Lung (tissue), 12 donors: ENCODE data around the gene PODXL2. TPM values are rescaled to one million over a fixed set of nuclear protein-coding genes. Genes with fewer than 3 reads are reported as not detected.

Experiments used
- ATAC-seq: fragments of 200-7000 bp; cut with Tn5 transposase; one replicate; pipeline ENCODE4 v1.9.1; 2020; ENCODE audit warnings: moderate number of reproducible peaks; ENCODE audit not compliant: insufficient read depth, low FRiP score
- DNase-seq, 3 donors: peaks; one replicate each; pipeline ENCODE4 v3.0.0-alpha.2; 2013 to 2017
- H3K27ac ChIP-seq, 2 donors: one replicate each; pipeline ENCODE4 v1.5.1; 2013; ENCODE audit warnings: mild to moderate bottlenecking in 2 of 2, moderate library complexity in 2 of 2, control low read depth in 1 of 2, inconsistent platforms in 1 of 2, low read depth in 1 of 2, low read length in 1 of 2
- H3K27me3 ChIP-seq, 3 donors: one replicate each; pipeline ENCODE4 v1.5.1; 2013; ENCODE audit warnings: low read length in 2 of 3; ENCODE audit not compliant: control insufficient read depth in 3 of 3, insufficient read depth in 3 of 3
- H3K36me3 ChIP-seq, 4 donors: one replicate each; pipeline ENCODE4 v1.5.1; 2013; ENCODE audit warnings: low read length in 4 of 4, mild to moderate bottlenecking in 1 of 4, moderate library complexity in 1 of 4; ENCODE audit not compliant: control insufficient read depth in 4 of 4, insufficient read depth in 4 of 4
- H3K4me1 ChIP-seq, 5 donors: one replicate each; pipeline ENCODE4 v1.5.1; 2013; ENCODE audit warnings: low read length in 5 of 5, mild to moderate bottlenecking in 2 of 5, moderate library complexity in 1 of 5; ENCODE audit not compliant: control insufficient read depth in 5 of 5, insufficient read depth in 5 of 5
- H3K4me3 ChIP-seq: one replicate; pipeline ENCODE4 v1.5.1; 2013; ENCODE audit warnings: mild to moderate bottlenecking, control low read depth, moderate library complexity
- H3K9ac ChIP-seq, 2 donors: one replicate each; pipeline ENCODE4 v1.5.1; 2013; ENCODE audit warnings: low read length in 2 of 2, control low read depth in 1 of 2; ENCODE audit not compliant: insufficient read depth in 1 of 2
- H3K9me3 ChIP-seq, 4 donors: one replicate each; pipeline ENCODE4 v1.5.1; 2013; ENCODE audit warnings: low read length in 3 of 4, mild to moderate bottlenecking in 1 of 4, moderate library complexity in 1 of 4; ENCODE audit not compliant: control insufficient read depth in 4 of 4, insufficient read depth in 3 of 4
- WGBS, 2 donors: extraction: QIAGEN DNeasy Blood & Tissue Kit; methylation state at CpG; one replicate each; pipeline ENCODE4 v1.1.7; 2013; 5-methylcytosine and 5-hydroxymethylcytosine counted together
- polyA plus RNA-seq, 2 donors: library from polyadenylated mRNA; stranded (reverse); fragments of 200-250 nt; gene quantifications; one replicate each; pipeline ENCODE4 v1.2.1, GENCODE V29; 2013
- total RNA-seq, 2 donors: library from RNA; depleted of rRNA in 1 of 2; stranded (reverse); fragments of >200 nt in 1 of 2; gene quantifications; one replicate each; pipeline ENCODE4 v1.2.1, GENCODE V29; 2014 to 2021
- TF ChIP-seq, protein P1 (sequence below): IDR thresholded peaks from 2 replicates; pipeline ENCODE4 v1.5.1; 2012; ENCODE audit warnings: mild to moderate bottlenecking; ENCODE audit errors: control extremely low read depth, extremely low read depth
- donor health status: control.
- donor health status: control.
- donor health status: Bipolar disorder and iron deficiency.
- donor health status: healthy.
- donor health status: DM: yes; HTN: yes; CAD: no.

PODXL2 gene
- total and polyA plus RNA-seq, 4 donors, result 3.1 to 7.3 (median 4.6) TPM

DNA sequence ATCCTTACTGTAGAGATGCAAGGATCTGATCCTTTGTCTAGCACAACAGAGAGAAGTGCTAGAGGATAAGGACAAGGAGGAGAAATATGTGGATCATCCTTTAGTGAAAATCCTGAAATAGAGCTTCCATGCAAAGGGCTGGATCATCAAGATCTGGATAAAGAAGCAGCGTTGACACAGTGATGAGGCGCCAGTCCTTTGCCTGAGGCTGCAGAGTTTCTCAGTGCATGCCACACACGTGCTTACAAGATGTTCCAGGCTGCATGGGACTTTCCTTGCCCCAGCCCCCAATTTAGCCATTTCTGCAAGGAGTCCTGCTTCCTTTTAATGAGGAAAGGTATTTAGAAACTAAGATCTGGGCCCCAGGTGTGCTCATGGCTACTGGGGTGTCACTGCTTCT is 36.6 kb downstream of the PODXL2 start:
- TF ChIP-seq, protein P1, sequence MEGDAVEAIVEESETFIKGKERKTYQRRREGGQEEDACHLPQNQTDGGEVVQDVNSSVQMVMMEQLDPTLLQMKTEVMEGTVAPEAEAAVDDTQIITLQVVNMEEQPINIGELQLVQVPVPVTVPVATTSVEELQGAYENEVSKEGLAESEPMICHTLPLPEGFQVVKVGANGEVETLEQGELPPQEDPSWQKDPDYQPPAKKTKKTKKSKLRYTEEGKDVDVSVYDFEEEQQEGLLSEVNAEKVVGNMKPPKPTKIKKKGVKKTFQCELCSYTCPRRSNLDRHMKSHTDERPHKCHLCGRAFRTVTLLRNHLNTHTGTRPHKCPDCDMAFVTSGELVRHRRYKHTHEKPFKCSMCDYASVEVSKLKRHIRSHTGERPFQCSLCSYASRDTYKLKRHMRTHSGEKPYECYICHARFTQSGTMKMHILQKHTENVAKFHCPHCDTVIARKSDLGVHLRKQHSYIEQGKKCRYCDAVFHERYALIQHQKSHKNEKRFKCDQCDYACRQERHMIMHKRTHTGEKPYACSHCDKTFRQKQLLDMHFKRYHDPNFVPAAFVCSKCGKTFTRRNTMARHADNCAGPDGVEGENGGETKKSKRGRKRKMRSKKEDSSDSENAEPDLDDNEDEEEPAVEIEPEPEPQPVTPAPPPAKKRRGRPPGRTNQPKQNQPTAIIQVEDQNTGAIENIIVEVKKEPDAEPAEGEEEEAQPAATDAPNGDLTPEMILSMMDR, result no peak
- DNase-seq (no peak), ATAC-seq (no peak)
- Histone ChIP-seq H3K4me1 (no peaks in the 10 kb centered on the region), H3K9me3 (no peaks in the 10 kb centered on the region), H3K4me3 (no peak overlapping the region), H3K9ac (no peak overlapping the region), H3K27me3 (no peaks in the 10 kb centered on the region), H3K27ac (no peak overlapping the region), H3K36me3 (no peaks in the 10 kb centered on the region)
- WGBS, 2 donors, result 93 to 96% methylated on average over 3 of the region's 3 CpGs

DNA sequence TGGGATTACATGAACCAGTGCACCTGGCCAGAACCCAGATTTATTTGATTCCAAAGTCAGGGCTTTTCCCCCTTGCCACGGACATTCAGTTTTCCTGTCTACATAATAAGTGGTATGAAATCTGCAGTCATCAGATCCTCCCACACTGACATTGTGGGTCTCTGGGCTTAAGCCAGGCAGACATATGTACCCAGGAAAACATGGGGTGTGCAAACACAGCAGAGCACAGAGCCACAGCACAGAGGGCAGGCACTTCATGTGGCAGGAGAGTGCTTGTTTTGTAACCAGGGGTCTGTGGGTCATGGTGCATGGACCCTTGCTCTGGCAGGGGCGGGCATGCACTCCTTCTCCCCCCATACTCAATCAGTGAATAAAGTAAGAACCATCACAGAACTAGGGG is 37.7 kb downstream of the PODXL2 start:
- no peaks in the 10 kb centered on the region for H3K9me3 ChIP-seq
- ATAC-seq, result no peak
- no peaks in the 10 kb centered on the region for H3K36me3 ChIP-seq
- no peak overlapping the region for H3K27ac ChIP-seq
- H3K4me1 ChIP-seq, result peaks cover 0 to 3% (median 0%) of the 10 kb centered on the region in 5 donors
- H3K4me3 ChIP-seq, result no peak overlapping the region
- no peak overlapping the region for H3K9ac ChIP-seq
- H3K27me3 ChIP-seq, result no peaks in the 10 kb centered on the region
- DNase-seq, result no peak
- 86 to 94% methylated on average over 2 of the region's 2 CpGs for WGBS, 2 donors
- TF ChIP-seq, protein P1, result no peak

DNA sequence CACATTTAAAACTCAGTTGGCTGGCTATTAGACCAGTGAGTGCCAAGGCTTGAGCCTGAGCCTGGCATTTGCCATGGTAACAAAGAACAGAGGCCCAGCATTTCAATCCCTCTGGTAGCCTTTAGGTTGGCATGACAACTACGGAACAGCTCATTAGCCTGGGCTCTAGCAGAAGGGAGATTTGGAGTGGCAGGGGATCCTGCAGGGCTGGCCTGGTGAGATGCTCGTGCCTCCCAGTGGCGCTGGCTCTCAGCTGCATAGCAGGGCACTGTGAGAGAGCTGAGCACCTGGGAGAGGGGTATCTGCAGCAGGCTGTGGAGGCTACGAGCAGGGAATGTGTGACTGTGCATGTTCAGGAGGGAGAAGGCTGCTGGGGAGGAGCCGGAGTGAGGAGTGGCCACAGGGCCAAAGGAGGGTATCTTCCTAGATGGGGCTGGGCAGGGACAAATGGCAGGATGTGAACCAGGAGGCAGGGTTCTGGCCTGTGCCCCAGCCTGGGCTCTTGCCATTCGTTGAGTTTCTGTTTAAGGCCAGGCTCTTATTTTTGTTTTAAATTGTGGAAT is 38.2 kb downstream of the PODXL2 start:
- H3K9ac ChIP-seq, result no peak overlapping the region
- ATAC-seq (no peak), DNase-seq (no peak)
- H3K9me3 ChIP-seq, result no peaks in the 10 kb centered on the region
- no peak overlapping the region for H3K27ac ChIP-seq
- 88 to 92% methylated on average over 6 of the region's 6 CpGs for WGBS, 2 donors
- TF ChIP-seq, protein P1, result no peak
- H3K4me3 ChIP-seq, result no peak overlapping the region
- H3K36me3 ChIP-seq, result no peaks in the 10 kb centered on the region
- no peaks in the 10 kb centered on the region for H3K27me3 ChIP-seq
- peaks cover 0 to 7% (median 0%) of the 10 kb centered on the region in 5 donors for H3K4me1 ChIP-seq

DNA sequence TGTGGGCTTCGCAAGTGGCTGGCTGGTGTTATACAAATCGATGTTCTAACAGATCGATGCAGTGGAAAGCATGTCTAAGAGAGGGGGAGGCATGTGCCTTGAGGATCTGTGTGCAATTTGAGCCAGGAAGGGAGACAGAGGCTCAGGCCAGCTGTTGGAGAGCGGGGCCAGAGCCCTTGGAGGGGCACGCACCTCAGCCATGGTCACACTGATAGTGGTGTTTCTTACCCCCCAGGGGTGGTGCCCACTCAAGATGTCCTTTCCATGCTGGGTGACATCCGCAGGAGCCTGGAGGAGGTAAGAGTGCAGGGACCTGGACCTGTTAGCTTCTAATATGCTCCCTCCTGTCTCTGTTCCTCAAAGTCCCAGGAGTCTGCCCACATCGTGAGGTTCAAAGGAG is 39.9 kb downstream of the PODXL2 start:
- ATAC-seq, result no peak
- DNase-seq, result no peak
- TF ChIP-seq, protein P1, result no peak
- H3K27ac ChIP-seq, result no peak overlapping the region
- 96 to 99% methylated on average over 7 of the region's 7 CpGs for WGBS, 2 donors
- no peak overlapping the region for H3K9ac ChIP-seq
- H3K9me3 ChIP-seq, result no peaks in the 10 kb centered on the region
- H3K27me3 ChIP-seq, result no peaks in the 10 kb centered on the region
- no peak overlapping the region for H3K4me3 ChIP-seq
- H3K4me1 ChIP-seq, result peaks cover 0 to 17% (median under 1%) of the 10 kb centered on the region in 5 donors
- H3K36me3 ChIP-seq, result no peaks in the 10 kb centered on the region
